ENCODE results near the gene TBC1D9B.

TBC1D9B gene

GRCh38 chr5:179907556-179908324, at the start of gene TBC1D9B:
TBC1D9B (minus strand) TSS chr5:179907897; CDS start chr5:179907821, 76 bp downstream.
- no peak for FAIRE-seq

- no peak for FAIRE-seq
These were observed 47.9 kb upstream of the TBC1D9B start for GRCh38 chr5:179955630-179956029.

- FAIRE-seq = no peak
These were observed 47.4 kb upstream of the TBC1D9B start for GRCh38 chr5:179955062-179955461.

- no peak for FAIRE-seq
These were observed 46.7 kb upstream of the TBC1D9B start for GRCh38 chr5:179954434-179954833.

- FAIRE-seq = no peak
These were observed 46.3 kb upstream of the TBC1D9B start for GRCh38 chr5:179953987-179954386.

- peak; percentile 57 for FAIRE-seq
These were observed 29.4 kb upstream of the TBC1D9B start for GRCh38 chr5:179936976-179937681.

- FAIRE-seq = no peak
These were observed 23.2 kb upstream of the TBC1D9B start for GRCh38 chr5:179930788-179931473.

GRCh38 chr5:179927824-179928223, 20.1 kb upstream of the TBC1D9B start:
- FAIRE-seq = no peak

- no peak for FAIRE-seq
These were observed 19.0 kb upstream of the TBC1D9B start for GRCh38 chr5:179926657-179927056.

GRCh38 chr5:179923436-179923835, 15.7 kb upstream of the TBC1D9B start:
- FAIRE-seq = no peak

GRCh38 chr5:179920175-179920574, 12.5 kb upstream of the TBC1D9B start:
- FAIRE-seq = no peak

GRCh38 chr5:179919487-179920060, 11.9 kb upstream of the TBC1D9B start:
- FAIRE-seq = no peak

GRCh38 chr5:179918742-179919486, 11.2 kb upstream of the TBC1D9B start:
- no peak for FAIRE-seq

GRCh38 chr5:179916523-179916922, 8.8 kb upstream of the TBC1D9B start:
- FAIRE-seq = no peak

GRCh38 chr5:179915406-179915935, 7.8 kb upstream of the TBC1D9B start:
- no peak for FAIRE-seq

GRCh38 chr5:179914032-179914755, 6.5 kb upstream of the TBC1D9B start:
- no peak for FAIRE-seq

GRCh38 chr5:179913461-179913860, 5.8 kb upstream of the TBC1D9B start:
- FAIRE-seq = no peak

- FAIRE-seq = no peak
These were observed 5.3 kb upstream of the TBC1D9B start for GRCh38 chr5:179912951-179913350.

GRCh38 chr5:179912386-179912785, 4.7 kb upstream of the TBC1D9B start:
- FAIRE-seq = no peak

- no peak for FAIRE-seq
These were observed 1.5 kb upstream of the TBC1D9B start for GRCh38 chr5:179909224-179909623.

GRCh38 chr5:179908528-179908927, 831 bp upstream of the TBC1D9B start:
- FAIRE-seq = no peak

All from TTC549 (cell line).